Measurements from ENCODE around the gene CCDC78.
"Not testable (repeated sequence)": the region's sequence is repeated elsewhere in the genome, so short reads cannot be mapped to it uniquely, and the experiment has no call there.

Gene CCDC78

GRCh38 chr16:749010-749409 lies 22.8 kb upstream of the CCDC78 start:
- H3K9me3 ChIP-seq, result no peaks in the 10 kb centered on the region
- DNase-seq, result no peak
- TF ChIP-seq CTCF (IDR thresholded peaks at IDR 0.05; ENCODE audit: low read depth, low read length), result no peak

GRCh38 chr16:747978-748746 lies 21.9 kb upstream of the CCDC78 start:
- Histone ChIP-seq H3K9me3 (no peaks in the 10 kb centered on the region), H3K27me3 (no peaks in the 10 kb centered on the region), H3K4me3 (ENCODE audit: low read depth, low read length) (no peak overlapping the region)

More at GRCh38 chr16:749010-749409, 22.8 kb upstream of the CCDC78 start:
- Histone ChIP-seq H3K36me3 (no peaks in the 10 kb centered on the region), H3K4me3 (ENCODE audit: low read depth, low read length) (no peak overlapping the region), H3K27me3 (no peaks in the 10 kb centered on the region), H3K4me1 (no peaks in the 10 kb centered on the region)

GRCh38 chr16:746637-747036 lies 20.4 kb upstream of the CCDC78 start:
- Histone ChIP-seq H3K9me3 (no peaks in the 10 kb centered on the region), H3K36me3 (no peaks in the 10 kb centered on the region), H3K4me3 (ENCODE audit: low read depth, low read length) (no peak overlapping the region), H3K4me1 (no peaks in the 10 kb centered on the region), H3K27me3 (no peaks in the 10 kb centered on the region)
- TF ChIP-seq CTCF (IDR thresholded peaks at IDR 0.05; ENCODE audit: low read depth, low read length), result no peak
- no peak for DNase-seq

More at GRCh38 chr16:747978-748746, 21.9 kb upstream of the CCDC78 start:
- DNase-seq, result no peak
- no peaks in the 10 kb centered on the region for H3K36me3 ChIP-seq
- no peak for TF ChIP-seq CTCF (IDR thresholded peaks at IDR 0.05; ENCODE audit: low read depth, low read length)
- no peaks in the 10 kb centered on the region for H3K4me1 ChIP-seq

GRCh38 chr16:745739-746138 lies 19.5 kb upstream of the CCDC78 start:
- H3K36me3 ChIP-seq, result no peaks in the 10 kb centered on the region
- no peaks in the 10 kb centered on the region for H3K27me3 ChIP-seq
- no peaks in the 10 kb centered on the region for H3K9me3 ChIP-seq
- no peak overlapping the region for H3K4me3 ChIP-seq (ENCODE audit: low read depth, low read length)
- DNase-seq, result peak; percentile 70
- TF ChIP-seq CTCF (IDR thresholded peaks at IDR 0.05; ENCODE audit: low read depth, low read length), result peak; percentile 46
- no peaks in the 10 kb centered on the region for H3K4me1 ChIP-seq

- TF ChIP-seq CTCF (IDR thresholded peaks at IDR 0.05; ENCODE audit: low read depth, low read length), result peak; percentile 40
- H3K27me3 ChIP-seq, result no peaks in the 10 kb centered on the region
- H3K4me1 ChIP-seq, result no peaks in the 10 kb centered on the region; the same call in 1 of the 2 replicates
- DNase-seq, result peak; percentile 41
- no peaks in the 10 kb centered on the region for H3K9me3 ChIP-seq
- H3K4me3 ChIP-seq (ENCODE audit: low read depth, low read length), result no peak overlapping the region
- H3K36me3 ChIP-seq, result peaks cover 8% of the 10 kb centered on the region
Measured at GRCh38 chr16:743794-744500, 17.7 kb upstream of the CCDC78 start.

- not testable (repeated sequence) for H3K4me1 ChIP-seq
Measured at GRCh38 chr16:742894-743293, 16.7 kb upstream of the CCDC78 start.

More at GRCh38 chr16:742894-743293, 16.7 kb upstream of the CCDC78 start:
- H3K36me3 ChIP-seq, result peaks cover 11% of the 10 kb centered on the region
- H3K9me3 ChIP-seq; H3K4me3 ChIP-seq (ENCODE audit: low read depth, low read length); H3K27me3 ChIP-seq; DNase-seq: not testable (repeated sequence)
